Common myeloid progenitor, CD34-positive (primary cell): ENCODE measurements around the gene ARSG.

Experiments
- CTCF ChIA-PET: fragments of 350-600 bp; sonication (Branson Sonifier 250); formaldehyde crosslinking; loops from one replicate; lab custom pipeline; 2021; ENCODE audit warnings: antibody characterized with exemption; lab: Charles Lee
- POLR2A ChIA-PET: fragments of 350-600 bp; sonication (Branson Sonifier 250); formaldehyde crosslinking; loops from one replicate; lab custom pipeline; 2021; ENCODE audit warnings: antibody characterized with exemption; lab: Charles Lee
- DNase-seq, 3 donors: peaks; one replicate each; pipeline versions ENCODE4 v3.0.0 to v3.0.0-alpha.2; 2013
- H3K27ac ChIP-seq, 2 experiments: 1 replicate in 1 of 2; 2 replicates in 1 of 2; pipeline ENCODE4 v1.7.0; 2013; ENCODE audit warnings: inconsistent platforms in 2 of 2, low read length in 2 of 2, mild to moderate bottlenecking in 2 of 2, low read depth in 1 of 2, moderate library complexity in 1 of 2; ENCODE audit not compliant: severe bottlenecking in 2 of 2, insufficient read depth in 1 of 2, poor library complexity in 1 of 2
- H3K27me3 ChIP-seq, 5 experiments: replicated peaks in 2 of 5; 1 replicate in 3 of 5; 2 replicates in 2 of 5; pipeline versions ENCODE4 v1.6.1 to v1.7.0; 2013; ENCODE audit warnings: low read length in 4 of 5, mild to moderate bottlenecking in 2 of 5, moderate library complexity in 2 of 5, inconsistent platforms in 1 of 5; ENCODE audit not compliant: insufficient read depth in 5 of 5, control insufficient read depth in 4 of 5
- H3K36me3 ChIP-seq, 4 experiments: 1 replicate in 2 of 4; 2 replicates in 2 of 4; pipeline versions ENCODE4 v1.6.1 to v1.7.0; 2013; ENCODE audit warnings: low read length in 3 of 4, control low read depth in 1 of 4, mild to moderate bottlenecking in 1 of 4; ENCODE audit not compliant: control insufficient read depth in 4 of 4, insufficient read depth in 4 of 4
- H3K4me1 ChIP-seq, 4 experiments: 1 replicate in 3 of 4; 2 replicates in 1 of 4; pipeline versions ENCODE4 v1.6.1 to v1.7.1; 2013; ENCODE audit warnings: low read length in 3 of 4, mild to moderate bottlenecking in 3 of 4, control low read depth in 1 of 4, inconsistent platforms in 1 of 4, moderate library complexity in 1 of 4; ENCODE audit not compliant: control insufficient read depth in 4 of 4, insufficient read depth in 4 of 4; ENCODE audit errors: control extremely low read depth in 1 of 4
- H3K4me3 ChIP-seq, 7 experiments: 1 replicate in 4 of 7; 2 replicates in 3 of 7; pipeline versions ENCODE4 v1.5.1 to v1.7.0; 2013; ENCODE audit warnings: mild to moderate bottlenecking in 7 of 7, low read length in 6 of 7, moderate library complexity in 6 of 7, inconsistent platforms in 2 of 7, low read depth in 2 of 7, control low read depth in 1 of 7; ENCODE audit not compliant: insufficient read depth in 4 of 7, control insufficient read depth in 1 of 7; ENCODE audit errors: extremely low read depth in 1 of 7
- H3K9me3 ChIP-seq, 5 experiments: 1 replicate in 4 of 5; 2 replicates in 1 of 5; pipeline versions ENCODE4 v1.6.1 to v1.7.1; 2013; ENCODE audit warnings: low read length in 4 of 5, mild to moderate bottlenecking in 2 of 5, inconsistent platforms in 1 of 5, low read depth in 1 of 5, moderate library complexity in 1 of 5; ENCODE audit not compliant: control insufficient read depth in 4 of 5, insufficient read depth in 2 of 5; ENCODE audit errors: control extremely low read depth in 1 of 5
- WGBS: methylation state at CpG from one replicate; pipeline ENCODE4 v1.1.5; 2013; ENCODE audit not compliant: insufficient coverage; 5-methylcytosine and 5-hydroxymethylcytosine counted together

Gene ARSG

DNA sequence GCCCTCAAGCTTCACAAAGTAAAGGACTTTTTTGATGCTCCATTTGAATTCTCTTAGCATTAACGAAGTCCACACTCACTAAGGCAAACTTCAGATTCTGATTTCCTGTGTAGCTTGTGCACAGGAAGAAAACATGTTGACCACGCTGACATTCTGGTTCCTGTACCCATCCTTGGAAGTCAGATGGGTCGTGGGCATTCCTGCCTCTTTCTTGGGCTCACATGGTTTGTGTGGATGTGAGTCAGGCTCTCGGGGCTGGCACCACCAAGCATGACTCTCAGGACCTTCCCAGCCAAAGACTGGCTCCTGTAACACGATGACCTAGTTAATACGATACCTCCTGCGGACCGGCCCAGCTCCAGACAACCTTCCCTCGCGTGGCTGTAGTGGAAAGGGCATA is 32.8 kb downstream of the ARSG start:
- WGBS: 78% methylated on average over 10 of the region's 10 CpGs
- POLR2A ChIA-PET: no interaction called here
- Histone ChIP-seq H3K4me1 (peaks cover 0 to 5% (median under 1%) of the 10 kb centered on the region in 4 experiments), H3K27ac (no peak overlapping the region), H3K9me3 (peaks cover 0 to 4% (median 0%) of the 10 kb centered on the region in 5 experiments), H3K4me3 (no peak overlapping the region), H3K36me3 (no peaks in the 10 kb centered on the region), H3K27me3 (peaks cover 0 to 9% (median 4%) of the 10 kb centered on the region in 5 experiments)
- CTCF ChIA-PET: interaction anchor here (0.6 to 1.6 kb wide), 3 partner anchors 31 to 140 kb away, joined by 3 to 6 read pairs (median 3); no protein-coding TSS in a partner anchor
- DNase-seq: no peak

DNA sequence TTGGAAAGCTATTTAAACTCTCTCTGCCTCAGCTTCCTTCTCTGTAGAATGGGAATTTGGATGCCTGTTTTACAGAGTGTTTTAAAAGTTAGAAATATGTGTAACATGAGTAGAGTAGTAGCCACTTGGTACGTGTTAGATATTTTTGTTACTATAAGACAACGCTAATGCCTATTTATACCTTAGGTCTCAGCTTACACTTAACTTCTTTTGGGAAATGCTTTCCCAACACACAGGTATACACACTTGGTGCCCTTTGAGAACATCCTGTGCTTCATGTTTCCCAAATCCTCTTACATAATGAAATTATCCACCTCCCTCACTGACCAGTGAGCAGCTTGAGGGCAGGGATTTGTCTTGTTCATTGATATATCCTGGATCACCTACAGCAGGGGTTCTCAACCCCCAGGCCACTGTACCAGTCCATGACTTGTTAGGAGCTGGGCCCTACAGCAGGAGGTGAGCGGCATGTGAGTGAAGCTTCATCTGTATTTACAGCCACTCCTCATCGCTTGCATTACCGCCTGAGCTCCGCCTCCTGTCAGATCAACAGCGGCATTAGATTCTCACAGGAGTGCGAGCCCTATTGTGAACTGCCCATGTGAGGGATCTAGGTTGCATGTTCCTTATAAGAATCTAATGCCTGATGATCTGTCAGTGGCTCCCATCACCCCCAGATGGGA is 33.5 kb downstream of the ARSG start:
- 96% methylated on average over 6 of the region's 8 CpGs for WGBS
- Histone ChIP-seq H3K4me1 (peaks cover 0 to 2% (median 0%) of the 10 kb centered on the region in 4 experiments), H3K9me3 (peaks cover 0 to 4% (median 0%) of the 10 kb centered on the region in 5 experiments), H3K27me3 (peaks cover 0 to 8% (median 4%) of the 10 kb centered on the region in 5 experiments), H3K36me3 (no peaks in the 10 kb centered on the region), H3K4me3 (no peak overlapping the region), H3K27ac (no peak overlapping the region)
- CTCF ChIA-PET: interaction anchor here (1.1 to 1.6 kb wide), 2 partner anchors 30 to 75 kb away, joined by 3 to 6 read pairs; no protein-coding TSS in a partner anchor
- DNase-seq: no peak
- POLR2A ChIA-PET: no interaction called here

- H3K36me3 ChIP-seq: no peaks in the 10 kb centered on the region
- H3K4me1 ChIP-seq: peaks cover 0 to 2% (median 0%) of the 10 kb centered on the region in 4 experiments
- peaks cover 0 to 10% (median 6%) of the 10 kb centered on the region in 5 experiments for H3K9me3 ChIP-seq
- peaks cover 0 to 4% (median 3%) of the 10 kb centered on the region in 5 experiments for H3K27me3 ChIP-seq
- no peak overlapping the region for H3K4me3 ChIP-seq
- 90% methylated on average over 5 of the region's 5 CpGs for whole genome bisulfite sequencing
- DNase-seq: no peak
- POLR2A ChIA-PET: no interaction called here
- H3K27ac ChIP-seq: no peak overlapping the region
- CTCF ChIA-PET: no interaction called here
Observed at GRCh38 chr17:68325961-68326360, 34.7 kb downstream of the ARSG start.

GRCh38 chr17:68326681-68327080 is 35.4 kb downstream of the ARSG start:
- ChIA-PET CTCF (no interaction called here), POLR2A (no interaction called here)
- H3K9me3 ChIP-seq: peaks cover 0 to 14% (median 10%) of the 10 kb centered on the region in 5 experiments
- peaks cover 0 to 4% (median 3%) of the 10 kb centered on the region in 5 experiments for H3K27me3 ChIP-seq
- no peak for DNase-seq
- peaks cover 0 to 2% (median 0%) of the 10 kb centered on the region in 4 experiments for H3K4me1 ChIP-seq
- H3K36me3 ChIP-seq: no peaks in the 10 kb centered on the region
- no peak overlapping the region for H3K4me3 ChIP-seq
- H3K27ac ChIP-seq: no peak overlapping the region
- WGBS: 100% methylated on average over 3 of the region's 5 CpGs

GRCh38 chr17:68327823-68328557 is 36.7 kb downstream of the ARSG start:
- Histone ChIP-seq H3K36me3 (no peaks in the 10 kb centered on the region), H3K9me3 (peaks cover 0 to 18% (median 14%) of the 10 kb centered on the region in 5 experiments), H3K27ac (no peak overlapping the region), H3K4me1 (peaks cover 0 to 2% (median 0%) of the 10 kb centered on the region in 4 experiments), H3K4me3 (no peak overlapping the region), H3K27me3 (peaks cover 0 to 3% (median 0%) of the 10 kb centered on the region in 5 experiments)
- ChIA-PET CTCF (interaction anchor here (1.3 to 3.9 kb wide), 2 partner anchors 9 to 15 kb away, joined by 5 to 15 read pairs; no protein-coding TSS in a partner anchor), POLR2A (no interaction called here)
- 100% methylated on average over 7 of the region's 8 CpGs for WGBS
- DNase-seq: no peak

GRCh38 chr17:68328676-68329075 is 37.4 kb downstream of the ARSG start:
- Histone ChIP-seq H3K27ac (no peak overlapping the region), H3K4me1 (peaks cover 0 to 2% (median 0%) of the 10 kb centered on the region in 4 experiments), H3K4me3 (no peak overlapping the region), H3K36me3 (no peaks in the 10 kb centered on the region), H3K27me3 (peaks cover 0 to 3% (median 0%) of the 10 kb centered on the region in 5 experiments), H3K9me3 (peaks cover 0 to 19% (median 14%) of the 10 kb centered on the region in 5 experiments)
- 88% methylated on average over 4 of the region's 4 CpGs for WGBS
- ChIA-PET POLR2A (no interaction called here), CTCF (interaction anchor here (1.3 to 3.9 kb wide), 3 partner anchors 10 to 71 kb away, joined by 3 to 15 read pairs (median 5); no protein-coding TSS in a partner anchor)
- no peak for DNase-seq
